ENCODE measurements around the gene GATB.

Gene GATB

GRCh38 chr4:151753056-151753455 is 7.8 kb downstream of the GATB start:
- Histone ChIP-seq H3K36me3 (ENCODE audit: control insufficient read depth, insufficient read depth, low read length) (peaks cover 3% of the 10 kb centered on the region), H3K27me3 (replicated peaks; ENCODE audit: control insufficient read depth, insufficient read depth, low read length) (no peaks in the 10 kb centered on the region), H3K4me3 (replicated peaks; ENCODE audit: low read depth, low read length) (no peak overlapping the region)
- DNase-seq (ENCODE audit: extremely low read depth, insufficient read length): no peak
- no peak for TF ChIP-seq CTCF (IDR thresholded peaks at IDR 0.05; ENCODE audit: insufficient read depth, low read length, poor library complexity, severe bottlenecking)

- peaks cover 4% of the 10 kb centered on the region for H3K36me3 ChIP-seq (ENCODE audit: control insufficient read depth, insufficient read depth, low read length)
- H3K27me3 ChIP-seq (replicated peaks; ENCODE audit: control insufficient read depth, insufficient read depth, low read length): no peaks in the 10 kb centered on the region
- TF ChIP-seq CTCF (IDR thresholded peaks at IDR 0.05; ENCODE audit: insufficient read depth, low read length, poor library complexity, severe bottlenecking): no peak
- H3K4me3 ChIP-seq (replicated peaks; ENCODE audit: low read depth, low read length): no peak overlapping the region
- DNase-seq (ENCODE audit: extremely low read depth, insufficient read length): no peak
Observed at GRCh38 chr4:151750156-151750555, 10.7 kb downstream of the GATB start.

GRCh38 chr4:151745481-151746231 is 15.2 kb downstream of the GATB start:
- Histone ChIP-seq H3K36me3 (ENCODE audit: control insufficient read depth, insufficient read depth, low read length) (peaks cover 1% of the 10 kb centered on the region), H3K27me3 (replicated peaks; ENCODE audit: control insufficient read depth, insufficient read depth, low read length) (no peaks in the 10 kb centered on the region), H3K4me3 (replicated peaks; ENCODE audit: low read depth, low read length) (no peak overlapping the region)
- no peak for DNase-seq (ENCODE audit: extremely low read depth, insufficient read length)
- TF ChIP-seq CTCF (IDR thresholded peaks at IDR 0.05; ENCODE audit: insufficient read depth, low read length, poor library complexity, severe bottlenecking): no peak

GRCh38 chr4:151744614-151745013 is 16.2 kb downstream of the GATB start:
- no peak for DNase-seq (ENCODE audit: extremely low read depth, insufficient read length)
- TF ChIP-seq CTCF (IDR thresholded peaks at IDR 0.05; ENCODE audit: insufficient read depth, low read length, poor library complexity, severe bottlenecking): no peak
- Histone ChIP-seq H3K36me3 (ENCODE audit: control insufficient read depth, insufficient read depth, low read length) (peaks cover 1% of the 10 kb centered on the region), H3K27me3 (replicated peaks; ENCODE audit: control insufficient read depth, insufficient read depth, low read length) (no peaks in the 10 kb centered on the region), H3K4me3 (replicated peaks; ENCODE audit: low read depth, low read length) (no peak overlapping the region)

GRCh38 chr4:151743894-151744293 is 16.9 kb downstream of the GATB start:
- Histone ChIP-seq H3K36me3 (ENCODE audit: control insufficient read depth, insufficient read depth, low read length) (peaks cover 1% of the 10 kb centered on the region), H3K27me3 (replicated peaks; ENCODE audit: control insufficient read depth, insufficient read depth, low read length) (no peaks in the 10 kb centered on the region), H3K4me3 (replicated peaks; ENCODE audit: low read depth, low read length) (no peak overlapping the region)
- no peak for DNase-seq (ENCODE audit: extremely low read depth, insufficient read length)
- TF ChIP-seq CTCF (IDR thresholded peaks at IDR 0.05; ENCODE audit: insufficient read depth, low read length, poor library complexity, severe bottlenecking): no peak
